KMS-11 (cell line): ENCODE data around the gene RMI1.
A peak's percentile ranks its signal among the peaks of the same experiment; 100 is the strongest.

Experiments used
- H2AFZ ChIP-seq: fragments of 200-600 bp; sonication (generic); 2 replicates; pipeline ENCODE4 v1.6.1; 2016; ENCODE audit warnings: antibody characterized with exemption, mixed run types, low read depth
- H3K27ac ChIP-seq: fragments of 200-600 bp; sonication (generic); 2 replicates; pipeline ENCODE4 v1.6.1; 2016; ENCODE audit warnings: mild to moderate bottlenecking, mixed run types
- H3K27me3 ChIP-seq: fragments of 200-600 bp; sonication (generic); 2 replicates; pipeline ENCODE4 v1.6.1; 2017; ENCODE audit warnings: mild to moderate bottlenecking, low read depth, mixed run types, moderate library complexity; ENCODE audit not compliant: insufficient read depth
- H3K36me3 ChIP-seq: fragments of 200-600 bp; sonication (generic); 2 replicates; pipeline ENCODE4 v1.6.1; 2017; ENCODE audit warnings: mild to moderate bottlenecking, mixed run types; ENCODE audit not compliant: insufficient read depth
- H3K4me1 ChIP-seq: fragments of 200-600 bp; sonication (generic); 2 replicates; pipeline ENCODE4 v1.6.1; 2016; ENCODE audit warnings: mild to moderate bottlenecking, low read depth, mixed run types; ENCODE audit not compliant: poor library complexity, severe bottlenecking
- H3K4me2 ChIP-seq: fragments of 200-600 bp; sonication (generic); 2 replicates; pipeline ENCODE4 v1.7.0; 2016; ENCODE audit warnings: mild to moderate bottlenecking, mixed run types
- H3K4me3 ChIP-seq: fragments of 200-600 bp; sonication (generic); IDR thresholded peaks from 2 replicates; pipeline ENCODE4 v1.6.1; 2017; ENCODE audit warnings: low read depth, low read length, mixed read lengths; ENCODE audit not compliant: insufficient read depth
- H3K79me2 ChIP-seq: fragments of 200-600 bp; sonication (generic); 2 replicates; pipeline ENCODE4 v1.6.1; 2016; ENCODE audit warnings: low read depth, mixed run types; ENCODE audit not compliant: insufficient read depth
- H3K9ac ChIP-seq: fragments of 200-600 bp; sonication (generic); 2 replicates; pipeline ENCODE4 v1.6.1; 2016; ENCODE audit warnings: mild to moderate bottlenecking, mixed run types
- H4K20me1 ChIP-seq: fragments of 200-600 bp; sonication (generic); 2 replicates; pipeline ENCODE4 v1.6.1; 2016; ENCODE audit warnings: mild to moderate bottlenecking, mixed run types; ENCODE audit not compliant: insufficient read depth
- TF ChIP-seq, protein P1 (sequence below): fragments of 200-600 bp; sonication (generic); conservative IDR thresholded peaks from 2 replicates; pipeline ENCODE4 v1.6.1; 2017; ENCODE audit warnings: low read depth, mild to moderate bottlenecking, antibody characterized with exemption, low read length, moderate library complexity, mixed read lengths

RMI1 gene

DNA sequence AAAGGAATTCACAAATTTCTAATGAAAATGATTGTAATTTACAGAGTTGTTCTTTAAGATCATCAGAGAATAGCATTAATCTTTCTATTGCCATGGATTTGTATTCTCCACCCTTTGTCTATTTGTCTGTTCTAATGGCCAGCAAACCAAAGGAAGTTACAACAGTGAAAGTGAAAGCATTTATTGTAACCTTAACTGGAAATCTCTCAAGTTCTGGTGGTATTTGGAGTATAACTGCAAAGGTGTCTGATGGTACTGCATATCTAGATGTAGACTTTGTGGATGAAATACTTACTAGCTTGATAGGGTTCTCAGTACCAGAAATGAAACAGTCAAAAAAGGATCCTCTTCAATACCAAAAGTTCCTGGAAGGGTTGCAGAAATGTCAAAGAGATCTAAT lies 21.7 kb downstream of the RMI1 start:
- no peaks in the 10 kb centered on the region for H3K27me3 ChIP-seq
- H4K20me1 ChIP-seq: no peaks in the 10 kb centered on the region
- no peak overlapping the region for H3K9ac ChIP-seq
- peak overlapping the region; percentile 14; the same call in 1 of the 2 replicates for H3K4me2 ChIP-seq
- no peaks in the 10 kb centered on the region for H3K36me3 ChIP-seq
- H2AFZ ChIP-seq: no peak overlapping the region
- no peaks in the 10 kb centered on the region for H3K79me2 ChIP-seq
- no peak overlapping the region for H3K4me3 ChIP-seq
- peaks cover 25% of the 10 kb centered on the region for H3K4me1 ChIP-seq
- TF ChIP-seq, protein P1, sequence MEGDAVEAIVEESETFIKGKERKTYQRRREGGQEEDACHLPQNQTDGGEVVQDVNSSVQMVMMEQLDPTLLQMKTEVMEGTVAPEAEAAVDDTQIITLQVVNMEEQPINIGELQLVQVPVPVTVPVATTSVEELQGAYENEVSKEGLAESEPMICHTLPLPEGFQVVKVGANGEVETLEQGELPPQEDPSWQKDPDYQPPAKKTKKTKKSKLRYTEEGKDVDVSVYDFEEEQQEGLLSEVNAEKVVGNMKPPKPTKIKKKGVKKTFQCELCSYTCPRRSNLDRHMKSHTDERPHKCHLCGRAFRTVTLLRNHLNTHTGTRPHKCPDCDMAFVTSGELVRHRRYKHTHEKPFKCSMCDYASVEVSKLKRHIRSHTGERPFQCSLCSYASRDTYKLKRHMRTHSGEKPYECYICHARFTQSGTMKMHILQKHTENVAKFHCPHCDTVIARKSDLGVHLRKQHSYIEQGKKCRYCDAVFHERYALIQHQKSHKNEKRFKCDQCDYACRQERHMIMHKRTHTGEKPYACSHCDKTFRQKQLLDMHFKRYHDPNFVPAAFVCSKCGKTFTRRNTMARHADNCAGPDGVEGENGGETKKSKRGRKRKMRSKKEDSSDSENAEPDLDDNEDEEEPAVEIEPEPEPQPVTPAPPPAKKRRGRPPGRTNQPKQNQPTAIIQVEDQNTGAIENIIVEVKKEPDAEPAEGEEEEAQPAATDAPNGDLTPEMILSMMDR: no peak
- H3K27ac ChIP-seq: no peak overlapping the region

DNA sequence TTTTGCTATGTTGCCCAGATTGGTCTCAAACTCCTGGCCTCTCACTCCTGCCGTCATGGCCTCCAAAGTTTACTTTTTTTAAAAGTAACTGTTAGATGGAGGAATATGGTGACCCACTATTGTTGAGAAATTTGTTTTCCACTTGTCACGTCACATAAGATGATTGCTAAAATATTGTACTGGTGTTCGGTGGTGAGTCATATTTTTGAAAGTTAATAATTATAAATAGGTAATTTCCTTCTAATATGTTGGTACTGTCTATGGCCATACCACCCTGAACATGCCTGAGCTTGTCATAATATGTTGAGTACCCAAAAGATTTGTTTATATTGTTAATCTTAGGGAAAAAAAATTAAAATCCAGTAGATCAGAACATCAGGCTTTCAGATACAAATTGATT lies 22.6 kb downstream of the RMI1 start:
- Histone ChIP-seq H3K4me2 (no peak overlapping the region), H3K79me2 (no peaks in the 10 kb centered on the region), H3K9ac (no peak overlapping the region), H3K27me3 (no peaks in the 10 kb centered on the region), H3K27ac (no peak overlapping the region), H3K4me1 (peaks cover 25% of the 10 kb centered on the region), H3K36me3 (no peaks in the 10 kb centered on the region), H2AFZ (no peak overlapping the region), H4K20me1 (no peaks in the 10 kb centered on the region), H3K4me3 (no peak overlapping the region)
- TF ChIP-seq, protein P1: no peak

DNA sequence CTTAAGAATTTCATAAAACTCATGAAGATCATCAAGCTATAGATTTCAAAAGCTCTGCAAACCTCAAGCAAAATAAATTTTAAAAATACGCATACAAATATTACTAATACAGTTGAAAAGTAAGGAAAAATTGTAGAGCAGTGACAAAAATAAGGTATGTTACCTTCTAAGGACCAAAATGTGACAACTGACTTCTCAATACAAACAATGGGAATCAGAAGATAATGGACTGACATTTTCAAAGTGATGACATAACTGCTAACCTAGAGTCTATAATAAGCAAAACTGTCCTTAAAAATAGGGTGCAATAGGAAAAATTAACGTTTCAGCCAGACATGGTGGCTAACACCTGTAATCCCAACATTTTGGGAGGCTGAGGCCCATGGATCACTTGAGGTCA lies 27.1 kb downstream of the RMI1 start:
- Histone ChIP-seq H3K4me2 (no peak overlapping the region), H3K79me2 (no peaks in the 10 kb centered on the region), H4K20me1 (no peaks in the 10 kb centered on the region), H3K36me3 (no peaks in the 10 kb centered on the region), H3K9ac (no peak overlapping the region), H2AFZ (no peak overlapping the region), H3K27ac (no peak overlapping the region), H3K4me3 (no peak overlapping the region), H3K27me3 (no peaks in the 10 kb centered on the region), H3K4me1 (peaks cover under 1% of the 10 kb centered on the region)
- TF ChIP-seq, protein P1: no peak

DNA sequence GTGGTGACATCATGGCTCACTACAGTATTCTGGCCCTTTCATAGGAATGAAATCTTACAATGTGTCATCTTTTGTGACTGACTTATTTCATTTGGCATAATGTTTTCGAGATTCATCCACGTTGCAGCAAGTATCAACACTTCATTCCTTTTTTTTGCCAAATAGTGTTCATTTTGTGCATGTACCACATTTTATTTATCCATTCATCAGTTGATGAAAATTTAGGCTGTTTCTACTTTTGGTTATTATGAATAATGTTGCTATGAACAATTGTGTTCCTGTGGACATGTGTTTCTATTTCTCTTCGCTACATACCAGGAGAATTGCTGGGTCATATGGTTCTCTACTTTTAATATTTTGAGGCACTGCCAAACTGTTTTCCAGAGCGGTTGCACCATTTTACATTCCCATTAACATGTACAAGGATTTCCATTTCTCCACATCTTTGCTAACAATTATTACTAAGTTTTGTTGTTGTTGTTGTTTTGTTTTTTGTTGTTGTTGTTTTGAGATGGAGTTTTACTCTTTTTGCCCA lies 43.5 kb downstream of the RMI1 start:
- H2AFZ ChIP-seq: no peak overlapping the region
- TF ChIP-seq, protein P1: no peak
- no peak overlapping the region for H3K9ac ChIP-seq
- no peaks in the 10 kb centered on the region for H3K36me3 ChIP-seq
- no peak overlapping the region for H3K4me3 ChIP-seq
- no peaks in the 10 kb centered on the region for H4K20me1 ChIP-seq
- H3K4me2 ChIP-seq: no peak overlapping the region
- H3K4me1 ChIP-seq: no peaks in the 10 kb centered on the region
- H3K79me2 ChIP-seq: no peaks in the 10 kb centered on the region
- H3K27ac ChIP-seq: no peak overlapping the region
- no peaks in the 10 kb centered on the region for H3K27me3 ChIP-seq
